Measurements from ENCODE around the gene CDC42EP4. TPM values are rescaled to one million over a fixed set of nuclear protein-coding genes. Genes with fewer than 3 reads are reported as not detected.

The CDC42EP4 gene
- total RNA-seq, 2 donors from 2014 or later: 73.8 to 134 TPM

GRCh38 chr17:73278465-73279453 lies 33.0 kb downstream of the CDC42EP4 start:
- H3K27ac ChIP-seq: peak overlapping the region; percentile 65
- peak overlapping the region; percentile 1 for H3K4me3 ChIP-seq

DNA sequence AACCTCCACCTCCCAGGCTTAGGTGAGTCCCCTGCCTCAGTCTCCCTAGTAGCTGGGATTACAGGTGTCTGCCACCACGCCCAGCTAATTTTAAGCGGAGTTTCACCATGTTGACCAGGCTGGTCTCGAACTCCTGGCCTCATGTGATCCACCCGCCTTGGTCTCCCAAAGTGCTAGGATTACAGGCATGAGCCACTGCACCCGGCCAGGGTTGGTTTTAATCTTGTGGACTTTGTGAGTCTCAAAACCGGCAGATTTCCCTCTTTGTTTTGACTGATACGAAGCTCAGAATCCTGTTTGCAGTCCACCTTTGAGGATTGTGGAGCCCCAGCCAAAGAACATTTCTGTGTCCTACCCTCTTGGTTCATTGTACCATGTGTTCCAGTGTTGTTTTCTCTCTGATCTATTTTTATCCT lies 33.7 kb downstream of the CDC42EP4 start:
- H3K4me1 ChIP-seq (ENCODE audit: control insufficient read depth in 1 of 2, low read depth in 2 of 2): peaks cover 10 to 29% of the 10 kb centered on the region in 2 donors
- no peak for TF ChIP-seq CTCF (IDR thresholded peaks at IDR 0.05)
- no peaks in the 10 kb centered on the region for H3K36me3 ChIP-seq
- no peak for ATAC-seq (ENCODE audit: insufficient number of reproducible peaks, low FRiP score, low read depth)
- H3K27ac ChIP-seq: peak overlapping the region; percentile 65
- no peaks in the 10 kb centered on the region for H3K27me3 ChIP-seq (replicated peaks; ENCODE audit: insufficient read depth)
- no peak for DNase-seq (ENCODE audit: low spot score)
- no peaks in the 10 kb centered on the region for H3K9me3 ChIP-seq
- H3K4me3 ChIP-seq: peak overlapping the region; percentile 1

More at GRCh38 chr17:73278465-73279453, 33.0 kb downstream of the CDC42EP4 start:
- no peak for TF ChIP-seq CTCF (IDR thresholded peaks at IDR 0.05)
- Histone ChIP-seq H3K27me3 (replicated peaks; ENCODE audit: insufficient read depth) (no peaks in the 10 kb centered on the region), H3K9me3 (no peaks in the 10 kb centered on the region), H3K36me3 (no peaks in the 10 kb centered on the region), H3K4me1 (ENCODE audit: control insufficient read depth in 1 of 2, low read depth in 2 of 2) (peaks cover 10 to 36% of the 10 kb centered on the region in 2 donors)
- no peak for DNase-seq (ENCODE audit: low spot score)
- no peak for ATAC-seq (ENCODE audit: insufficient number of reproducible peaks, low FRiP score, low read depth)

GRCh38 chr17:73274490-73274889 lies 37.3 kb downstream of the CDC42EP4 start:
- Histone ChIP-seq H3K36me3 (no peaks in the 10 kb centered on the region), H3K4me3 (no peak overlapping the region), H3K27ac (no peak overlapping the region), H3K27me3 (replicated peaks; ENCODE audit: insufficient read depth) (no peaks in the 10 kb centered on the region), H3K4me1 (ENCODE audit: control insufficient read depth in 1 of 2, low read depth in 2 of 2) (peaks cover 10 to 21% of the 10 kb centered on the region in 2 donors), H3K9me3 (no peaks in the 10 kb centered on the region)
- TF ChIP-seq CTCF (IDR thresholded peaks at IDR 0.05): no peak
- DNase-seq (ENCODE audit: low spot score) (no peak), ATAC-seq (ENCODE audit: insufficient number of reproducible peaks, low FRiP score, low read depth) (no peak)

DNA sequence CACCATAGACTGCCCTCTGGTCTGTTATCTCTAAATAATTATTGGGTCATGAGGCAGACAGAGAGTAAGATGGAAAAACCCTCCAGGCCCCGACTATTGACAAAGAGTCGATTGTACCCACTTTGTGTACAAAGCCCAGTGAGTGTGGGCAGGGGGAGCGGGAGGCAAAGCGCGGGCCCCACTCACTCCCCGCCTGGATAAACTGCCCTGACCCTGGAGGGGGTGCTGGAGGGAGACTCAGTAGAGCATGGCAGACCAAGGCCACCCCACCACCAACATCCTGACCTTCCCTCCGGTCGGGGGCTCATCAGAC lies 38.9 kb downstream of the CDC42EP4 start:
- DNase-seq (ENCODE audit: low spot score): no peak
- ATAC-seq (ENCODE audit: insufficient number of reproducible peaks, low FRiP score, low read depth): no peak
- no peak overlapping the region for H3K4me3 ChIP-seq
- H3K4me1 ChIP-seq (ENCODE audit: control insufficient read depth in 1 of 2, low read depth in 2 of 2): peaks cover 0 to 6% of the 10 kb centered on the region in 2 donors
- H3K9me3 ChIP-seq: no peaks in the 10 kb centered on the region
- TF ChIP-seq CTCF (IDR thresholded peaks at IDR 0.05): no peak
- H3K27me3 ChIP-seq (replicated peaks; ENCODE audit: insufficient read depth): no peaks in the 10 kb centered on the region
- H3K36me3 ChIP-seq: no peaks in the 10 kb centered on the region
- H3K27ac ChIP-seq: no peak overlapping the region

GRCh38 chr17:73271072-73271471 lies 40.7 kb downstream of the CDC42EP4 start:
- DNase-seq (ENCODE audit: low spot score) (no peak), ATAC-seq (ENCODE audit: insufficient number of reproducible peaks, low FRiP score, low read depth) (no peak)
- no peaks in the 10 kb centered on the region for H3K9me3 ChIP-seq
- no peak for TF ChIP-seq CTCF (IDR thresholded peaks at IDR 0.05)
- no peaks in the 10 kb centered on the region for H3K36me3 ChIP-seq
- no peak overlapping the region for H3K27ac ChIP-seq
- no peaks in the 10 kb centered on the region for H3K27me3 ChIP-seq (replicated peaks; ENCODE audit: insufficient read depth)
- H3K4me3 ChIP-seq: no peak overlapping the region
- no peaks in the 10 kb centered on the region for H3K4me1 ChIP-seq (ENCODE audit: control insufficient read depth in 1 of 2, low read depth in 2 of 2)
